GM12878 (cell line): ENCODE measurements around the gene BBS9. TPM values are rescaled to one million over a fixed set of nuclear protein-coding genes. Genes with fewer than 3 reads are reported as not detected.

Experiments used
- ATAC-seq: fragments of 200-7000 bp; cut with Tn5 transposase; 3 replicates; pipeline ENCODE4 v1.9.1; 2020; ENCODE audit warnings: mild to moderate bottlenecking, moderate library complexity
- BruUV-seq: library from RNA; stranded (reverse); fragments of 400-500 nt; replicated peaks from 2 replicates; lab custom pipeline; 2021; lab: Mats Ljungman, UMichigan
- CTCF ChIA-PET: fragments of 300-600 bp; sonication (Branson Sonifier 250); formaldehyde crosslinking; extraction: SDS; loops from one replicate; lab custom pipeline; 2021; ENCODE audit warnings: inconsistent platforms; lab: Yijun Ruan, JAX
- POLR2A ChIA-PET: fragments of 350-600 bp; formaldehyde crosslinking; extraction: SDS; loops from one replicate; lab custom pipeline; 2021; ENCODE audit warnings: inconsistent platforms; lab: Charles Lee
- RAD21 ChIA-PET: fragments of 300-600 bp; sonication (Branson Sonifier 250); formaldehyde crosslinking; loops from one replicate; lab custom pipeline; 2023; ENCODE audit warnings: antibody characterized with exemption; ENCODE audit not compliant: unreplicated experiment; lab: Charles Lee
- SMC1A ChIA-PET: fragments of 300-600 bp; sonication (Branson Sonifier 250); formaldehyde crosslinking; loops from one replicate; lab custom pipeline; 2023; ENCODE audit not compliant: unreplicated experiment, uncharacterized antibody; lab: Charles Lee
- DNase-seq: peaks from one replicate; pipeline ENCODE4 v3.0.0-alpha.2; 2011; ENCODE audit warnings: low read depth, low spot score
- FAIRE-seq: peaks from 3 replicates; lab custom pipeline; 2011; peaks lifted over from hg19 to GRCh38; lab: Jason Lieb, UNC
- H2AFZ ChIP-seq: 2 replicates; pipeline ENCODE4 v1.6.0; 2011; ENCODE audit warnings: low read depth, low read length, control low read depth; ENCODE audit not compliant: control insufficient read depth
- H3K27ac ChIP-seq: 2 replicates; pipeline ENCODE4 v1.5.1; 2011; ENCODE audit warnings: control low read depth; ENCODE audit not compliant: control insufficient read depth, insufficient read depth
- H3K27me3 ChIP-seq, 2 experiments: replicated peaks in 1 of 2; 2 replicates each; pipeline versions ENCODE4 v1.6.0 to v1.6.1; 2011; ENCODE audit warnings: low read length in 1 of 2; ENCODE audit not compliant: control insufficient read depth in 2 of 2, insufficient read depth in 2 of 2
- H3K36me3 ChIP-seq, 2 experiments: 2 replicates each; pipeline ENCODE4 v1.5.1; 2011; ENCODE audit warnings: low read length in 1 of 2; ENCODE audit not compliant: control insufficient read depth in 2 of 2, insufficient read depth in 2 of 2
- H3K4me1 ChIP-seq: 2 replicates; pipeline ENCODE4 v1.6.1; 2011; ENCODE audit warnings: mild to moderate bottlenecking, low read length, moderate library complexity, mixed read lengths; ENCODE audit not compliant: control insufficient read depth, insufficient read depth
- H3K4me2 ChIP-seq: 2 replicates; pipeline ENCODE4 v1.6.0; 2011; ENCODE audit warnings: control low read depth; ENCODE audit not compliant: control insufficient read depth, insufficient read depth
- H3K4me3 ChIP-seq: fragments of 200-600 bp; sonication (generic); 2 replicates; pipeline ENCODE4 v1.5.1; 2016
- H3K79me2 ChIP-seq: 2 replicates; pipeline ENCODE4 v1.6.0; 2011; ENCODE audit warnings: low read length; ENCODE audit not compliant: control insufficient read depth, insufficient read depth
- H3K9ac ChIP-seq: 2 replicates; pipeline ENCODE4 v1.8.0; 2011; ENCODE audit warnings: low read length, control low read depth, mixed read lengths; ENCODE audit not compliant: control insufficient read depth, insufficient read depth
- H3K9me3 ChIP-seq: replicated peaks from 3 replicates; pipeline ENCODE4 v1.5.1; 2011; ENCODE audit warnings: mild to moderate bottlenecking, low read length; ENCODE audit not compliant: control insufficient read depth, insufficient read depth
- H4K20me1 ChIP-seq: 2 replicates; pipeline ENCODE4 v1.6.0; 2011; ENCODE audit not compliant: control insufficient read depth, insufficient read depth
- EP300 ChIP-seq, 2 experiments: fragments of 150-350 bp in 1 of 2; IDR thresholded peaks; 2 replicates each; pipeline ENCODE4 v1.6.1; 2011 to 2012; ENCODE audit warnings: low read depth in 2 of 2, low read length in 2 of 2, borderline replicate concordance in 1 of 2, improper control_type of control experiment in 1 of 2, inconsistent platforms in 1 of 2; ENCODE audit not compliant: control insufficient read depth in 1 of 2
- HDAC2 ChIP-seq: fragments of 200-600 bp; sonication (generic); IDR thresholded peaks from 2 replicates; pipeline ENCODE4 v1.6.1; 2017
- SPI1 ChIP-seq: IDR thresholded peaks from 2 replicates; pipeline ENCODE4 v1.6.1; 2011; ENCODE audit warnings: low read depth, mild to moderate bottlenecking, low read length, moderate library complexity, borderline replicate concordance; ENCODE audit not compliant: insufficient read depth
- YBX1 ChIP-seq: fragments of 450-650 bp; IDR thresholded peaks from 2 replicates; pipeline ENCODE4 v1.6.1; 2016; ENCODE audit warnings: antibody characterized with exemption
- WGBS: methylation state at CpG from one replicate; pipeline ENCODE4 v1.1.6; 2016; ENCODE audit warnings: low lambda C conversion rate; ENCODE audit not compliant: insufficient replicate concordance, insufficient coverage; ENCODE audit errors: missing lambda C conversion rate; 5-methylcytosine and 5-hydroxymethylcytosine counted together
- in situ Hi-C: fragments of 300-500 bp; cut with MboI; formaldehyde crosslinking; loops from 9 replicates; pipeline ENCODE4 v1.14.3; 2018; ENCODE audit warnings: mixed read lengths
- intact Hi-C: fragments of 100-400 bp; cut with micrococcal nuclease; formaldehyde crosslinking; loops from one replicate; pipeline ENCODE4 v1.14.2; 2022; ENCODE audit not compliant: unreplicated experiment
- polyA plus RNA-seq, 11 experiments: library from polyadenylated mRNA; depleted of rRNA in 4 of 11; unstranded in 6 of 11; stranded (reverse) in 5 of 11; fragments of >200 nt; fragmentation: Nextera tagmentation in 4 of 11; fragmentation: Illumina TruSeq in 1 of 11; extraction: Ambion mirVana in 4 of 11; extraction: Trizol in 1 of 11; gene quantifications; 1 replicate in 1 of 11; 2 replicates in 10 of 11; pipeline versions ENCODE4 v1.2.1 to v1.2.3, GENCODE V29; 2011 to 2016; ENCODE audit warnings: inconsistent platforms in 2 of 11, missing spikeins in 2 of 11, low read depth in 1 of 11
- total RNA-seq, 4 experiments: library from RNA; depleted of rRNA in 3 of 4; stranded (reverse); fragments of >200 nt in 3 of 4; fragmentation: Illumina TruSeq in 1 of 4; extraction: Trizol in 1 of 4; gene quantifications; 2 replicates each; pipeline versions ENCODE4 v1.2.1 to v1.2.3, GENCODE V29; 2013 to 2021

Gene BBS9
- total and polyA plus RNA-seq, 10 of the 15 experiments (the other 5 are each of a cell fraction or from before 2014, with no cell fraction given), result 1.2 to 5.6 (median 2.3) TPM

- no peak overlapping the region for H3K4me3 ChIP-seq
- H4K20me1 ChIP-seq, result no peaks in the 10 kb centered on the region
- no peak overlapping the region for H2AFZ ChIP-seq
- FAIRE-seq (no peak), ATAC-seq (no peak), DNase-seq (no peak)
- H3K4me1 ChIP-seq, result peaks cover 10% of the 10 kb centered on the region
- H3K9me3 ChIP-seq, result no peaks in the 10 kb centered on the region
- intact Hi-C loops (no loop called here), in situ Hi-C loops (no loop called here)
- SMC1A ChIA-PET, result no interaction called here
- RAD21 ChIA-PET, result no interaction called here
- peak overlapping the region; percentile 53 for H3K27ac ChIP-seq
- BruUV-seq, result TSS peak; percentile 9
- H3K27me3 ChIP-seq, result no peaks in the 10 kb centered on the region
- H3K79me2 ChIP-seq, result no peaks in the 10 kb centered on the region; the same call in none of the 2 replicates
- peaks cover 6 to 23% of the 10 kb centered on the region in 2 experiments for H3K36me3 ChIP-seq
- 38% methylated on average over 4 of the region's 4 CpGs for WGBS
- H3K4me2 ChIP-seq, result no peak overlapping the region
- CTCF ChIA-PET, result interaction anchor here (1.5 kb wide), 1 partner anchor 22 kb away, joined by 4 read pairs; no protein-coding TSS in a partner anchor
- peak overlapping the region; percentile 8; the same call in 1 of the 2 replicates for H3K9ac ChIP-seq
- POLR2A ChIA-PET, result no interaction called here
- no peak for TF ChIP-seq EP300 (IDR thresholded peaks at IDR 0.05; ENCODE audit: borderline replicate concordance in 1 of 2, control insufficient read depth in 1 of 2, low read depth in 2 of 2, low read length in 2 of 2)
- 0 out of 2 replicates have a peak, but pooled peaks have one; percentile 17 for TF ChIP-seq SPI1
Measured at GRCh38 chr7:33099154-33099940, 30.0 kb upstream of the BBS9 start.

DNA sequence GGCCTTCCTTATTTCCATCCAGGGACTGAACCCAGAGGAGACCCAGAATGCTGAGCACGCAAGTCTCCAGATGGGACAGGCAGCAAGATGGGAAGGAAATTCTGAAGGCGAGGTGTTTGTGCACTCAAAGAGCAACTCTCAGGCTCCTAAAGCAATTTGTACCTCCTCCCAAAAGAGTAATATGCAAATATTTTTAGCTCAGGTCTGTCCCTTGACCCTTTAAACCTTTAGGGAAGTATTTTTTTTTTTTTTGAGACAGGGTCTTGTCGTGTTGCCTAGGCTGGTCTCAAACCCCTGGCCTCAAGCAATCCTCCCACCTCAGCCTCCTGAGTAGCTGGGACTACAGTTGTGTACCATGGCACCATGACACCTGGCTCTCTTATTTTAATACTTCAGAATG is 28.6 kb upstream of the BBS9 start:
- H3K4me3 ChIP-seq, result no peak overlapping the region
- H2AFZ ChIP-seq, result no peak overlapping the region
- no peak for DNase-seq
- WGBS, result 53% methylated on average over 3 of the region's 3 CpGs
- BruUV-seq, result no TSS peak
- no peaks in the 10 kb centered on the region for H3K9me3 ChIP-seq
- ATAC-seq, result no peak
- peaks cover 2% of the 10 kb centered on the region for H3K79me2 ChIP-seq
- H3K4me1 ChIP-seq, result peaks cover 10% of the 10 kb centered on the region
- FAIRE-seq, result no peak
- no peaks in the 10 kb centered on the region for H4K20me1 ChIP-seq
- peaks cover 6 to 23% of the 10 kb centered on the region in 2 experiments for H3K36me3 ChIP-seq
- ChIA-PET CTCF (no interaction called here), SMC1A (no interaction called here), RAD21 (no interaction called here), POLR2A (no interaction called here)
- H3K27ac ChIP-seq, result no peak overlapping the region
- no peak overlapping the region for H3K9ac ChIP-seq
- in situ Hi-C loops (loop anchor here (10.0 kb wide), 1 partner anchor 406 kb away; no protein-coding TSS in a partner anchor), intact Hi-C loops (loop anchor here (10.0 kb wide), 1 partner anchor 336 kb away; no protein-coding TSS in a partner anchor)
- no peaks in the 10 kb centered on the region for H3K27me3 ChIP-seq
- TF ChIP-seq YBX1 (no peak), HDAC2 (no peak)
- TF ChIP-seq, all 136 proteins: peak for 0
- H3K4me2 ChIP-seq, result 0 out of 2 replicates have a peak overlapping the region, but pooled peaks have one; percentile 2
